GM23248 (cell line): ENCODE results near the gene FAM222B. TPM values are rescaled to one million over a fixed set of nuclear protein-coding genes. Genes with fewer than 3 reads are reported as not detected.

Experiments
- DNase-seq: peaks from one replicate; pipeline ENCODE4 v3.0.0-alpha.2; 2015
- H2AFZ ChIP-seq: fragments of 200-600 bp; sonication (generic); 2 replicates; pipeline ENCODE4 v1.6.1; 2016; ENCODE audit warnings: antibody characterized with exemption
- H3F3A ChIP-seq: fragments of 200-600 bp; sonication (generic); 2 replicates; pipeline ENCODE4 v1.6.1; 2016; ENCODE audit warnings: mild to moderate bottlenecking, antibody characterized with exemption, mixed run types; ENCODE audit not compliant: insufficient read depth
- H3K27ac ChIP-seq: fragments of 200-600 bp; sonication (generic); 2 replicates; pipeline ENCODE4 v1.5.1; 2016; ENCODE audit warnings: mild to moderate bottlenecking
- H3K27me3 ChIP-seq: fragments of 200-600 bp; sonication (generic); replicated peaks from 2 replicates; pipeline ENCODE4 v1.6.1; 2016; ENCODE audit warnings: mild to moderate bottlenecking; ENCODE audit not compliant: insufficient read depth
- H3K36me3 ChIP-seq: fragments of 200-600 bp; sonication (generic); 2 replicates; pipeline ENCODE4 v1.6.1; 2016; ENCODE audit warnings: low read depth, mild to moderate bottlenecking
- H3K4me1 ChIP-seq: fragments of 200-600 bp; sonication (generic); 2 replicates; pipeline ENCODE4 v1.6.1; 2016; ENCODE audit warnings: mild to moderate bottlenecking; ENCODE audit not compliant: insufficient read depth
- H3K4me2 ChIP-seq: fragments of 200-600 bp; sonication (generic); one replicate; pipeline ENCODE4 v1.6.1; 2016; ENCODE audit warnings: mild to moderate bottlenecking; ENCODE audit not compliant: unreplicated experiment
- H3K4me3 ChIP-seq: fragments of 200-600 bp; sonication (generic); 2 replicates; pipeline ENCODE4 v1.5.1; 2016; ENCODE audit warnings: mild to moderate bottlenecking
- H3K79me2 ChIP-seq: fragments of 200-600 bp; sonication (generic); 2 replicates; pipeline ENCODE4 v1.6.1; 2016; ENCODE audit warnings: mild to moderate bottlenecking; ENCODE audit not compliant: insufficient read depth
- H3K9ac ChIP-seq: fragments of 200-600 bp; sonication (generic); 2 replicates; pipeline ENCODE4 v1.6.1; 2016; ENCODE audit warnings: mild to moderate bottlenecking
- H3K9me2 ChIP-seq: fragments of 200-600 bp; sonication (generic); 2 replicates; pipeline ENCODE4 v1.6.1; 2016; ENCODE audit warnings: mixed run types, mild to moderate bottlenecking, moderate library complexity; ENCODE audit not compliant: insufficient read depth
- H3K9me3 ChIP-seq: fragments of 200-600 bp; sonication (generic); one replicate; pipeline ENCODE4 v1.6.1; 2017; ENCODE audit warnings: low read depth
- H4K20me1 ChIP-seq: fragments of 200-600 bp; sonication (generic); 2 replicates; pipeline ENCODE4 v1.6.0; 2016; ENCODE audit not compliant: insufficient read depth
- EZH2 ChIP-seq: fragments of 200-600 bp; sonication (generic); IDR thresholded peaks from 2 replicates; pipeline ENCODE4 v1.6.1; 2018; ENCODE audit warnings: antibody characterized with exemption, mild to moderate bottlenecking; ENCODE audit not compliant: insufficient read depth, poor library complexity, severe bottlenecking
- EZH2phosphoT487 ChIP-seq: fragments of 200-600 bp; sonication (generic); IDR thresholded peaks from 2 replicates; pipeline ENCODE4 v1.6.1; 2018; ENCODE audit warnings: antibody characterized with exemption, moderate library complexity, mild to moderate bottlenecking, low read depth; ENCODE audit not compliant: insufficient read depth
- WGBS, 2 experiments: methylation state at CpG; one replicate each; pipeline ENCODE4 v1.1.6; 2015 to 2017; ENCODE audit warnings: low lambda C conversion rate in 2 of 2, low coverage in 1 of 2; ENCODE audit errors: missing lambda C conversion rate in 2 of 2; 5-methylcytosine and 5-hydroxymethylcytosine counted together
- in situ Hi-C: fragments of 300-500 bp; cut with MboI; formaldehyde crosslinking; loops from 2 replicates; pipeline ENCODE4 v1.15.0; 2020
- polyA plus RNA-seq: library from polyadenylated mRNA; unstranded; fragments of >200 nt; fragmentation: Nextera tagmentation; extraction: Ambion mirVana; gene quantifications from 2 replicates; pipeline ENCODE4 v1.2.1, GENCODE V29; 2016
- total RNA-seq: library from RNA; depleted of rRNA; stranded (reverse); fragments of >200 nt; shearing (Covaris generic); gene quantifications from 2 replicates; pipeline ENCODE4 v1.2.3, GENCODE V29; 2014

The FAM222B gene
- total and polyA plus RNA-seq, 2 experiments from 2014 or later: 7.6 to 11.1 TPM

GRCh38 chr17:28883967-28884702, 41.5 kb upstream of the FAM222B start:
- no peaks in the 10 kb centered on the region; the same call in 1 of the 2 replicates for H3K36me3 ChIP-seq
- H3K9me2 ChIP-seq: no peaks in the 10 kb centered on the region
- WGBS, 2 experiments: 89 to 90% methylated on average over 27 of the region's 27 CpGs
- no peaks in the 10 kb centered on the region for H4K20me1 ChIP-seq
- H2AFZ ChIP-seq: no peak overlapping the region
- no peak overlapping the region for H3K9ac ChIP-seq
- H3K4me3 ChIP-seq: no peak overlapping the region
- no peaks in the 10 kb centered on the region for H3K79me2 ChIP-seq
- H3K4me1 ChIP-seq: no peaks in the 10 kb centered on the region
- TF ChIP-seq EZH2phosphoT487: no peak
- no peak for TF ChIP-seq EZH2
- no peak overlapping the region for H3K27ac ChIP-seq
- H3F3A ChIP-seq: no peaks in the 10 kb centered on the region
- no peak overlapping the region for H3K4me2 ChIP-seq
- in situ Hi-C loops: no loop called here
- no peaks in the 10 kb centered on the region for H3K9me3 ChIP-seq
- H3K27me3 ChIP-seq: no peaks in the 10 kb centered on the region
- no peak for DNase-seq

GRCh38 chr17:28882154-28882895, 39.7 kb upstream of the FAM222B start:
- no peak for TF ChIP-seq EZH2phosphoT487
- no peak for TF ChIP-seq EZH2
- Histone ChIP-seq H3K4me2 (no peak overlapping the region), H3K79me2 (no peaks in the 10 kb centered on the region), H3K9ac (no peak overlapping the region), H3K9me2 (no peaks in the 10 kb centered on the region), H3K4me3 (no peak overlapping the region), H2AFZ (no peak overlapping the region), H3K36me3 (no peaks in the 10 kb centered on the region; the same call in 1 of the 2 replicates), H3K27me3 (no peaks in the 10 kb centered on the region), H3K9me3 (no peaks in the 10 kb centered on the region), H3K4me1 (no peaks in the 10 kb centered on the region), H4K20me1 (no peaks in the 10 kb centered on the region), H3K27ac (no peak overlapping the region), H3F3A (no peaks in the 10 kb centered on the region)
- WGBS, 2 experiments: 91 to 94% methylated on average over 17 to 18 of the region's 18 CpGs
- in situ Hi-C loops: no loop called here
- no peak for DNase-seq

DNA sequence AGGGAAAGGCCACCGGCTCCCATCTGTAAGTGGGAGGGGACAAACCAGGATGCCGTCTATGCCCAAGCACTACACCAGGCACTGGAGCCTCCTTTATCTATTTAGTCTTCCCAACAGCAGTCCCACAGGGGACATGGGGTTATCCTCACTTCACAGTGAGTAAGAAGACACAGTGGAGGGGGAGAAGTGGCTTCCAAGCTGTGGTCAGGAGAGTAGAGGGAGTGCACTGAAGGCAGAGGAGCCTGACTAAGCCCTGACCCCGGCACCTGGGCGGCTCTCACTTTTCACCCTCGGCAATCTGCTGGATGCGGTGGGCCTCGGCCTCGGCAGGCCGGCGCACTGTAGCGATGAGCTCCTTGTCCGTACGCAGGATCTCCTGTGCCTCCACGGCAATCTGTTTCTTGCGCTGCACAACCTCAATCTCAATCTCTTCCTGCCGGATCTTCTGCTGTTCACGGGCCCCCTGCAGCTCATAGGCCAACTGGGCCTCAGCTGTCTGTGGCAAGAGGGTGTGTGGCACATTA, 39.0 kb upstream of the FAM222B start:
- no peak for DNase-seq
- H3K36me3 ChIP-seq: no peaks in the 10 kb centered on the region; the same call in 1 of the 2 replicates
- H3K4me2 ChIP-seq: no peak overlapping the region
- H3K27me3 ChIP-seq: no peaks in the 10 kb centered on the region
- no peaks in the 10 kb centered on the region for H3K79me2 ChIP-seq
- H4K20me1 ChIP-seq: no peaks in the 10 kb centered on the region
- H3K9me2 ChIP-seq: no peaks in the 10 kb centered on the region
- TF ChIP-seq EZH2phosphoT487: no peak
- TF ChIP-seq EZH2: no peak
- 96 to 98% methylated on average over 17 of the region's 17 CpGs for WGBS, 2 experiments
- no peak overlapping the region for H3K27ac ChIP-seq
- no peaks in the 10 kb centered on the region for H3K4me1 ChIP-seq
- H3K9ac ChIP-seq: no peak overlapping the region
- H2AFZ ChIP-seq: no peak overlapping the region
- in situ Hi-C loops: no loop called here
- no peaks in the 10 kb centered on the region for H3K9me3 ChIP-seq
- H3K4me3 ChIP-seq: no peak overlapping the region
- H3F3A ChIP-seq: no peaks in the 10 kb centered on the region

GRCh38 chr17:28880572-28880945, 38.0 kb upstream of the FAM222B start:
- H3F3A ChIP-seq: peaks cover 5% of the 10 kb centered on the region; the same call in 1 of the 2 replicates
- no peaks in the 10 kb centered on the region for H3K27me3 ChIP-seq
- H3K36me3 ChIP-seq: no peaks in the 10 kb centered on the region; the same call in 1 of the 2 replicates
- H3K9me2 ChIP-seq: no peaks in the 10 kb centered on the region
- H4K20me1 ChIP-seq: no peaks in the 10 kb centered on the region
- H3K27ac ChIP-seq: no peak overlapping the region
- in situ Hi-C loops: no loop called here
- TF ChIP-seq EZH2: no peak
- TF ChIP-seq EZH2phosphoT487: no peak
- no peak overlapping the region for H3K9ac ChIP-seq
- H3K4me2 ChIP-seq: no peak overlapping the region
- no peak overlapping the region for H3K4me3 ChIP-seq
- no peak for DNase-seq
- no peak overlapping the region for H2AFZ ChIP-seq
- H3K79me2 ChIP-seq: no peaks in the 10 kb centered on the region
- WGBS, 2 experiments: 94 to 96% methylated on average over 10 of the region's 10 CpGs
- H3K4me1 ChIP-seq: no peaks in the 10 kb centered on the region; the same call in 1 of the 2 replicates
- no peaks in the 10 kb centered on the region for H3K9me3 ChIP-seq
